Activated CD4-positive, alpha-beta T cell treated with anti-CD3 and anti-CD28 coated beads, Interleukin-2, amount 10 ng/mL, durations not matched to agents 7 days and 5 days (primary cell): ENCODE results near the gene MAST4. TPM values are rescaled to one million over a fixed set of nuclear protein-coding genes. Genes with fewer than 3 reads are reported as not detected.

Source experiments
- CTCF ChIA-PET: fragments of 350-600 bp; sonication (Branson Sonifier 250); formaldehyde crosslinking; loops from one replicate; lab custom pipeline; 2021; ENCODE audit warnings: antibody characterized with exemption; lab: Charles Lee
- POLR2A ChIA-PET: fragments of 350-600 bp; sonication (Branson Sonifier 250); formaldehyde crosslinking; loops from one replicate; lab custom pipeline; 2021; ENCODE audit warnings: antibody characterized with exemption; lab: Charles Lee
- DNase-seq: peaks from one replicate; pipeline ENCODE4 v3.0.0-alpha.2; 2020
- H3K27ac Mint-ChIP-seq: one replicate; pipeline ENCODE4 v1.8.0; 2021; ENCODE audit warnings: mild to moderate bottlenecking, moderate library complexity, mixed read lengths
- H3K27me3 Mint-ChIP-seq: one replicate; pipeline ENCODE4 v1.8.0; 2021; ENCODE audit warnings: mixed read lengths
- H3K36me3 Mint-ChIP-seq: one replicate; pipeline ENCODE4 v1.8.0; 2021; ENCODE audit warnings: low read depth, mixed read lengths
- H3K4me1 Mint-ChIP-seq: one replicate; pipeline ENCODE4 v1.8.0; 2021; ENCODE audit warnings: mixed read lengths
- H3K4me3 Mint-ChIP-seq: one replicate; pipeline ENCODE4 v1.8.0; 2021; ENCODE audit warnings: mild to moderate bottlenecking, moderate library complexity, mixed read lengths
- H3K9me3 Mint-ChIP-seq: one replicate; pipeline ENCODE4 v1.8.0; 2021; ENCODE audit warnings: mixed read lengths
- total RNA-seq, 2 experiments: library from RNA; stranded (reverse); gene quantifications; one replicate each; pipeline ENCODE4 v1.2.3, GENCODE V29; 2021

Gene MAST4
- total RNA-seq, 2 experiments from 2014 or later = 23.5 to 25.8 TPM

GRCh38 chr5:67201897-67202549, 605.8 kb downstream of the MAST4 start:
- POLR2A ChIA-PET = no interaction called here
- CTCF ChIA-PET = interaction anchor here (0.9 to 24.7 kb wide), 4 partner anchors 10 to 39 kb away, joined by 3 to 350 read pairs (median 13); no protein-coding TSS in a partner anchor
- Mint-ChIP-seq H3K27ac (peak overlapping the region; percentile 86), H3K27me3 (no peaks in the 10 kb centered on the region), H3K4me3 (no peak overlapping the region), H3K36me3 (peaks cover 58% of the 10 kb centered on the region), H3K9me3 (peaks cover 33% of the 10 kb centered on the region), H3K4me1 (peaks cover 93% of the 10 kb centered on the region)
- DNase-seq = no peak

DNA sequence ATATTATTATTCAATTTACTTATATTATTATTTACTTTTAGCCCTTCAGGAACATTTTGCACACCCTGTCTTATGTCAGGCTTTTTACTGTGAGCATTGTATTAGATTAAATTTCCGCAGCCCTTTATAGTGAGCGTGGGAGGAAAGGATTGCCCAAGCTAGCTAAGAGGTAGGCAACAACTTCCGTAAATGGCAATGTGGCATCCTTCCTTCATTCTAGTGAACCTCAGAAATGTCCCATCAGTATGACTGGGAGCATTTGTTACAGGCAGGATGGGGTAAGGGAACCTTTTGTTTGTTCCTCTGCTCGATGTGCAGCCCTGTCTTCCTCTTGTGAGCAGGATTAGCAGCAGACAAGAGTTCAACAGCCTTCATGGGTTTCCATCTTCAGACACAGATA, 606.6 kb downstream of the MAST4 start:
- ChIA-PET CTCF (interaction anchor here (0.9 to 24.7 kb wide), 5 partner anchors 11 to 40 kb away, joined by 3 to 350 read pairs (median 7); no protein-coding TSS in a partner anchor), POLR2A (no interaction called here)
- peaks cover 28% of the 10 kb centered on the region for H3K9me3 Mint-ChIP-seq
- no peak for DNase-seq
- H3K36me3 Mint-ChIP-seq = peaks cover 60% of the 10 kb centered on the region
- H3K4me3 Mint-ChIP-seq = no peak overlapping the region
- H3K27me3 Mint-ChIP-seq = no peaks in the 10 kb centered on the region
- H3K27ac Mint-ChIP-seq = peak overlapping the region; percentile 86
- H3K4me1 Mint-ChIP-seq = peaks cover 94% of the 10 kb centered on the region

GRCh38 chr5:67203701-67204074, 607.5 kb downstream of the MAST4 start:
- ChIA-PET POLR2A (interaction anchor here (0.6 kb wide), 2 partner anchors 36 to 37 kb away, joined by 3 to 5 read pairs; no protein-coding TSS in a partner anchor), CTCF (interaction anchor here (0.9 to 24.7 kb wide), 6 partner anchors 12 to 384 kb away, joined by 3 to 350 read pairs (median 6); no protein-coding TSS in a partner anchor)
- no peaks in the 10 kb centered on the region for H3K27me3 Mint-ChIP-seq
- peaks cover 92% of the 10 kb centered on the region for H3K4me1 Mint-ChIP-seq
- peaks cover 24% of the 10 kb centered on the region for H3K9me3 Mint-ChIP-seq
- H3K36me3 Mint-ChIP-seq = peaks cover 52% of the 10 kb centered on the region
- no peak overlapping the region for H3K4me3 Mint-ChIP-seq
- peak overlapping the region; percentile 96 for H3K27ac Mint-ChIP-seq
- no peak for DNase-seq

- H3K9me3 Mint-ChIP-seq = peaks cover 15% of the 10 kb centered on the region
- peaks cover 42% of the 10 kb centered on the region for H3K36me3 Mint-ChIP-seq
- peaks cover 92% of the 10 kb centered on the region for H3K4me1 Mint-ChIP-seq
- no peak for DNase-seq
- peak overlapping the region; percentile 96 for H3K27ac Mint-ChIP-seq
- H3K4me3 Mint-ChIP-seq = no peak overlapping the region
- ChIA-PET CTCF (interaction anchor here (1.0 to 24.7 kb wide), 6 partner anchors 8 to 385 kb away, joined by 3 to 350 read pairs (median 4); partner anchors contain the start of gene CD180), POLR2A (interaction anchor here (0.6 kb wide), 1 partner anchor 41 kb away, joined by 5 read pairs; no protein-coding TSS in a partner anchor)
- H3K27me3 Mint-ChIP-seq = no peaks in the 10 kb centered on the region
Measured at GRCh38 chr5:67204821-67205220, 608.6 kb downstream of the MAST4 start.

- Mint-ChIP-seq H3K4me1 (peaks cover 92% of the 10 kb centered on the region), H3K9me3 (peaks cover 12% of the 10 kb centered on the region), H3K27ac (peak overlapping the region; percentile 96), H3K4me3 (peak overlapping the region; percentile 41), H3K27me3 (no peaks in the 10 kb centered on the region), H3K36me3 (peaks cover 38% of the 10 kb centered on the region)
- POLR2A ChIA-PET = interaction anchor here (2.1 kb wide), 1 partner anchor 39 kb away, joined by 18 read pairs; no protein-coding TSS in a partner anchor
- DNase-seq = no peak
- CTCF ChIA-PET = interaction anchor here (1.6 to 24.7 kb wide), 4 partner anchors 9 to 43 kb away, joined by 4 to 350 read pairs (median 9); partner anchors contain the start of gene CD180
Measured at GRCh38 chr5:67205981-67206380, 609.8 kb downstream of the MAST4 start.

DNA sequence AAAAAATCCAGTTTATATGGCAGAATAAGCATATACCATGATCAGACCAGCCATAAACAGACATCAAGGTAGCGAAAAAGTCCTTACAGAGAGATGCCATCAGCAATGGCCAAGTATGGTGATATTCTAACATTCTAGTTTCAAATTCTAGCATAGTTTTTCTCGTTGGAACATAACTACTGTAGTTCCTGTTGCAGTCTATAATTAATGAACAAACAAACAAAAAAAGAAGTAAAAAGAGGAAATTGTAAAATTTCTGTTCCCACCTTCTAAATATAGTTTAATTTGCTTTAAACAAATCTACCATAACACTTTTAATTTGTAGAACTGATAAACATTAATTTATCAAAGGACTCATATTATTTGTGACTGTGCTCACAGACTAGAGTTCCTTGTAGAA, 610.3 kb downstream of the MAST4 start:
- Mint-ChIP-seq H3K36me3 (peaks cover 33% of the 10 kb centered on the region), H3K9me3 (peaks cover 7% of the 10 kb centered on the region), H3K27me3 (no peaks in the 10 kb centered on the region), H3K4me1 (peaks cover 87% of the 10 kb centered on the region), H3K27ac (peak overlapping the region; percentile 96), H3K4me3 (peak overlapping the region; percentile 60)
- ChIA-PET POLR2A (interaction anchor here (1.0 to 2.1 kb wide), 2 partner anchors 9 to 40 kb away, joined by 5 to 18 read pairs; no protein-coding TSS in a partner anchor), CTCF (interaction anchor here (0.9 to 24.7 kb wide), 8 partner anchors 9 to 55 kb away, joined by 3 to 350 read pairs (median 4); partner anchors contain the start of gene CD180)
- no peak for DNase-seq

GRCh38 chr5:67206929-67207328, 610.7 kb downstream of the MAST4 start:
- no peaks in the 10 kb centered on the region for H3K27me3 Mint-ChIP-seq
- peaks cover 84% of the 10 kb centered on the region for H3K4me1 Mint-ChIP-seq
- POLR2A ChIA-PET = interaction anchor here (1.0 to 2.1 kb wide), 3 partner anchors 9 to 44 kb away, joined by 3 to 18 read pairs (median 5); no protein-coding TSS in a partner anchor
- H3K4me3 Mint-ChIP-seq = peak overlapping the region; percentile 60
- H3K36me3 Mint-ChIP-seq = peaks cover 30% of the 10 kb centered on the region
- peak; percentile 95 for DNase-seq
- CTCF ChIA-PET = interaction anchor here (0.9 to 24.7 kb wide), 10 partner anchors 9 to 378 kb away, joined by 3 to 350 read pairs (median 4); partner anchors contain the start of gene CD180
- peaks cover 6% of the 10 kb centered on the region for H3K9me3 Mint-ChIP-seq
- peak overlapping the region; percentile 96 for H3K27ac Mint-ChIP-seq

GRCh38 chr5:67208403-67208802, 612.2 kb downstream of the MAST4 start:
- Mint-ChIP-seq H3K9me3 (peaks cover 5% of the 10 kb centered on the region), H3K27me3 (no peaks in the 10 kb centered on the region), H3K36me3 (peaks cover 29% of the 10 kb centered on the region), H3K4me3 (no peak overlapping the region), H3K27ac (peak overlapping the region; percentile 96), H3K4me1 (peaks cover 79% of the 10 kb centered on the region)
- ChIA-PET CTCF (interaction anchor here (0.6 to 24.7 kb wide), 12 partner anchors 9 to 1007 kb away, joined by 3 to 350 read pairs (median 4); partner anchors contain the start of gene PIK3R1), POLR2A (no interaction called here)
- DNase-seq = no peak

DNA sequence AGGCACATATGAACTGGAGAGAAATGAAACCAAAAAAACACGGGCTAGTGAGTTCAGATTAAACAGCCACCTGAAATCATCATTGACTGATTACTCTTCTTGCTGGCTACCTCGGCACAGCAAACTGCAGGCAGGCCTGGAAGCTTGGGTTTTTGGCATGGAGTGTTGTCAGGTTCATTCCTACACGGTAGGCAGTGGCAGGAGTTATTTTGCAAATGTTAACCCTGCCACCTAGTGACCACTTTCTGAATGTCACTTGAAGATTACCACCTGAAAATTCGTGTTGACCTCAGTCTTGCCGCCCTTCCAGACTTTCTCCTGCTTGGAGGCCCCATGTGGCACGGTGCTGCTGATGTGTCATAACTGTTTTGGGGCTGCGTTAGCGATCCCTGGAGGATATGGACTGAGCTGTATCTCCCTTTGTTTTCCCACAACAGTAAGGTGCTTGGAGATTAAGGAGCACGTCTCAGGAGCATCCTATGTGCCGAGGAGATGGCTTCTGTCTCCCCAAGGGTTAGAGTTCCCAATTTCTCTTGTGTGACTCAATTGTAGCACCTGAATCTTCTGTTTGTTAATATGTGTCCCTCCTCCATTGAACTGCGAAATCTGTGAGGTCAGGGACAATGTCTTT, 613.1 kb downstream of the MAST4 start:
- Mint-ChIP-seq H3K36me3 (peaks cover 29% of the 10 kb centered on the region), H3K4me3 (no peak overlapping the region), H3K27me3 (no peaks in the 10 kb centered on the region), H3K4me1 (peaks cover 76% of the 10 kb centered on the region), H3K9me3 (peaks cover 8% of the 10 kb centered on the region), H3K27ac (peak overlapping the region; percentile 80)
- POLR2A ChIA-PET = no interaction called here
- peak; percentile 83 for DNase-seq
- CTCF ChIA-PET = interaction anchor here (0.6 to 24.7 kb wide), 12 partner anchors 9 to 1007 kb away, joined by 3 to 350 read pairs (median 4); partner anchors contain the start of gene PIK3R1

DNA sequence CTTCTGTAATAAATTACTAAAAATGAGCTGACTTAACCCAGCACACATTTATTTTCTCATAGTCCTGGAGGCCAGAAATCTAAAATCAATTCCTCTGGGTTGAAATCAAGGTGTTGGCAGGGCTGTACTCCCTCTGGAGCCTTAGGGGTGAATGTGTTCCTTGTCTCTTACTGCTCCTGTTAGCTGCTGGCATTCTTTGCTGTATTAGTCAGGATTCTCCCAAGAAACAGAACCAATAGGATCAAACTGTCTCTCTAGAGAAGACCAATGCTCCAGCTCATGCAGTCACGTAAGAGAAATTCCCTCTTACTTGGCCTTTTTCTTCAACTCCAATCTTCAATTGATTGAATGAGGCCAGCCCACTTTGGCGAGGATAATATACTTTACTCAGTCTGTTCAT, 615.7 kb downstream of the MAST4 start:
- Mint-ChIP-seq H3K4me1 (peaks cover 76% of the 10 kb centered on the region), H3K27me3 (no peaks in the 10 kb centered on the region), H3K27ac (no peak overlapping the region), H3K4me3 (no peak overlapping the region), H3K9me3 (peaks cover 4% of the 10 kb centered on the region), H3K36me3 (peaks cover 25% of the 10 kb centered on the region)
- ChIA-PET POLR2A (interaction anchor here (0.7 kb wide), 1 partner anchor 324 kb away, joined by 3 read pairs; no protein-coding TSS in a partner anchor), CTCF (interaction anchor here (1.8 to 24.7 kb wide), 2 partner anchors 9 to 49 kb away, joined by 11 to 350 read pairs; no protein-coding TSS in a partner anchor)
- no peak for DNase-seq

- ChIA-PET POLR2A (no interaction called here), CTCF (interaction anchor here (0.9 to 24.7 kb wide), 3 partner anchors 8 to 373 kb away, joined by 3 to 350 read pairs (median 6); no protein-coding TSS in a partner anchor)
- H3K27me3 Mint-ChIP-seq = no peaks in the 10 kb centered on the region
- DNase-seq = no peak
- H3K4me3 Mint-ChIP-seq = no peak overlapping the region
- peaks cover 73% of the 10 kb centered on the region for H3K4me1 Mint-ChIP-seq
- peaks cover 36% of the 10 kb centered on the region for H3K36me3 Mint-ChIP-seq
- peak overlapping the region; percentile 84 for H3K27ac Mint-ChIP-seq
- H3K9me3 Mint-ChIP-seq = peaks cover 4% of the 10 kb centered on the region
Measured at GRCh38 chr5:67214036-67214435, 617.8 kb downstream of the MAST4 start.
